Liver (tissue), 3 donors: ENCODE measurements around the gene CATSPER4.

Experiments
- ATF3 ChIP-seq: IDR thresholded peaks from 2 replicates; pipeline ENCODE4 v1.6.1; 2016; ENCODE audit warnings: antibody characterized with exemption
- EGR1 ChIP-seq, 2 donors: IDR thresholded peaks; 2 replicates each; pipeline ENCODE4 v1.6.1; 2016 to 2018; ENCODE audit warnings: antibody characterized with exemption in 2 of 2, low read depth in 2 of 2
- FOXA1 ChIP-seq: IDR thresholded peaks from 2 replicates; pipeline ENCODE4 v1.6.1; 2016; ENCODE audit warnings: antibody characterized with exemption
- JUND ChIP-seq, 2 donors: IDR thresholded peaks; 2 replicates each; pipeline ENCODE4 v1.6.1; 2016; ENCODE audit warnings: antibody characterized with exemption in 2 of 2
- RAD21 ChIP-seq, 2 donors: IDR thresholded peaks; 2 replicates each; pipeline ENCODE4 v1.6.1; 2016; ENCODE audit warnings: antibody characterized with exemption in 2 of 2, mild to moderate bottlenecking in 2 of 2
- TAF1 ChIP-seq: conservative IDR thresholded peaks from 2 replicates; pipeline ENCODE4 v1.6.1; 2016; ENCODE audit warnings: antibody characterized with exemption, mild to moderate bottlenecking
- ZBTB33 ChIP-seq: IDR thresholded peaks from 2 replicates; pipeline ENCODE4 v1.6.1; 2016; ENCODE audit warnings: antibody characterized with exemption
- TF ChIP-seq, protein P1 (sequence below): fragments of 150-350 bp; IDR thresholded peaks from 2 replicates; pipeline ENCODE4 v1.5.1; 2017; ENCODE audit warnings: improper control_type of control experiment, low read depth, low read length; ENCODE audit not compliant: missing input control
- TF ChIP-seq, protein P2 (sequence below): IDR thresholded peaks from 2 replicates; pipeline ENCODE4 v1.6.1; 2016; ENCODE audit warnings: antibody characterized with exemption
- TF ChIP-seq, protein P3 (sequence below): IDR thresholded peaks from 2 replicates; pipeline ENCODE4 v1.6.1; 2016; ENCODE audit warnings: antibody characterized with exemption, mild to moderate bottlenecking
- donor health status: healthy.
- donor health status: healthy.

GRCh38 chr1:26184883-26185282 lies 5.5 kb upstream of the CATSPER4 start:
- TF ChIP-seq, protein P1, sequence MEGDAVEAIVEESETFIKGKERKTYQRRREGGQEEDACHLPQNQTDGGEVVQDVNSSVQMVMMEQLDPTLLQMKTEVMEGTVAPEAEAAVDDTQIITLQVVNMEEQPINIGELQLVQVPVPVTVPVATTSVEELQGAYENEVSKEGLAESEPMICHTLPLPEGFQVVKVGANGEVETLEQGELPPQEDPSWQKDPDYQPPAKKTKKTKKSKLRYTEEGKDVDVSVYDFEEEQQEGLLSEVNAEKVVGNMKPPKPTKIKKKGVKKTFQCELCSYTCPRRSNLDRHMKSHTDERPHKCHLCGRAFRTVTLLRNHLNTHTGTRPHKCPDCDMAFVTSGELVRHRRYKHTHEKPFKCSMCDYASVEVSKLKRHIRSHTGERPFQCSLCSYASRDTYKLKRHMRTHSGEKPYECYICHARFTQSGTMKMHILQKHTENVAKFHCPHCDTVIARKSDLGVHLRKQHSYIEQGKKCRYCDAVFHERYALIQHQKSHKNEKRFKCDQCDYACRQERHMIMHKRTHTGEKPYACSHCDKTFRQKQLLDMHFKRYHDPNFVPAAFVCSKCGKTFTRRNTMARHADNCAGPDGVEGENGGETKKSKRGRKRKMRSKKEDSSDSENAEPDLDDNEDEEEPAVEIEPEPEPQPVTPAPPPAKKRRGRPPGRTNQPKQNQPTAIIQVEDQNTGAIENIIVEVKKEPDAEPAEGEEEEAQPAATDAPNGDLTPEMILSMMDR = no peak
- TF ChIP-seq TAF1 (no peak), EGR1 (IDR thresholded peaks at IDR 0.05; ENCODE audit: low read depth in 2 of 2) (no peak), ATF3 (no peak), JUND (IDR thresholded peaks at IDR 0.05) (no peak), RAD21 (IDR thresholded peaks at IDR 0.05) (no peak), ZBTB33 (no peak), FOXA1 (no peak)
- TF ChIP-seq, protein P2, sequence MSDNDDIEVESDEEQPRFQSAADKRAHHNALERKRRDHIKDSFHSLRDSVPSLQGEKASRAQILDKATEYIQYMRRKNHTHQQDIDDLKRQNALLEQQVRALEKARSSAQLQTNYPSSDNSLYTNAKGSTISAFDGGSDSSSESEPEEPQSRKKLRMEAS = no peak
- TF ChIP-seq, protein P3, sequence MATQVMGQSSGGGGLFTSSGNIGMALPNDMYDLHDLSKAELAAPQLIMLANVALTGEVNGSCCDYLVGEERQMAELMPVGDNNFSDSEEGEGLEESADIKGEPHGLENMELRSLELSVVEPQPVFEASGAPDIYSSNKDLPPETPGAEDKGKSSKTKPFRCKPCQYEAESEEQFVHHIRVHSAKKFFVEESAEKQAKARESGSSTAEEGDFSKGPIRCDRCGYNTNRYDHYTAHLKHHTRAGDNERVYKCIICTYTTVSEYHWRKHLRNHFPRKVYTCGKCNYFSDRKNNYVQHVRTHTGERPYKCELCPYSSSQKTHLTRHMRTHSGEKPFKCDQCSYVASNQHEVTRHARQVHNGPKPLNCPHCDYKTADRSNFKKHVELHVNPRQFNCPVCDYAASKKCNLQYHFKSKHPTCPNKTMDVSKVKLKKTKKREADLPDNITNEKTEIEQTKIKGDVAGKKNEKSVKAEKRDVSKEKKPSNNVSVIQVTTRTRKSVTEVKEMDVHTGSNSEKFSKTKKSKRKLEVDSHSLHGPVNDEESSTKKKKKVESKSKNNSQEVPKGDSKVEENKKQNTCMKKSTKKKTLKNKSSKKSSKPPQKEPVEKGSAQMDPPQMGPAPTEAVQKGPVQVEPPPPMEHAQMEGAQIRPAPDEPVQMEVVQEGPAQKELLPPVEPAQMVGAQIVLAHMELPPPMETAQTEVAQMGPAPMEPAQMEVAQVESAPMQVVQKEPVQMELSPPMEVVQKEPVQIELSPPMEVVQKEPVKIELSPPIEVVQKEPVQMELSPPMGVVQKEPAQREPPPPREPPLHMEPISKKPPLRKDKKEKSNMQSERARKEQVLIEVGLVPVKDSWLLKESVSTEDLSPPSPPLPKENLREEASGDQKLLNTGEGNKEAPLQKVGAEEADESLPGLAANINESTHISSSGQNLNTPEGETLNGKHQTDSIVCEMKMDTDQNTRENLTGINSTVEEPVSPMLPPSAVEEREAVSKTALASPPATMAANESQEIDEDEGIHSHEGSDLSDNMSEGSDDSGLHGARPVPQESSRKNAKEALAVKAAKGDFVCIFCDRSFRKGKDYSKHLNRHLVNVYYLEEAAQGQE = no peak
